Measurements from ENCODE around the gene C22orf31.

C22orf31 gene

DNA sequence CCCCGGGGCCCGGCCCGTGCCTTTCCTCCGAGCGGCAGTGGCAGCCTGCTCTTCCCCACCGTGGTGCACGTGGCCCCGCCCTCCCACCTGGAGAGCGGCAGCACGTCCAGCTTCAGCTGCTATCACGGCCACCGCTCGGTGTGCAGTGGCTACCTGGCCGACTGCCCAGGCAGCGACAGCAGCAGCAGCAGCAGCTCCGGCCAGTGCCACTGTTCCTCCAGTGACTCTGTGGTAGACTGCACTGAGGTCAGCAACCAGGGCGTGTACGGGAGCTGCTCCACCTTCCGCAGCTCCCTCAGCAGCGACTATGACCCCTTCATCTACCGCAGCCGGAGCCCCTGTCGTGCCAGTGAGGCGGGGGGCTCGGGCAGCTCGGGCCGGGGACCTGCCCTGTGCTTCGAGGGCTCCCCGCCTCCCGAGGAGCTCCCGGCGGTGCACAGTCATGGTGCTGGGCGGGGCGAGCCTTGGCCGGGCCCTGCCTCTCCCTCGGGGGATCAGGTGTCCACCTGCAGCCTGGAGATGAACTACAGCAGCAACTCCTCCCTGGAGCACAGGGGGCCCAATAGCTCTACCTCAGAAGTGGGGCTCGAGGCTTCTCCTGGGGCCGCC, 11.9 kb downstream of the C22orf31 start:
- Histone ChIP-seq H3K27ac (ENCODE audit: low read length) (no peak overlapping the region), H3K4me1 (ENCODE audit: low read length) (no peaks in the 10 kb centered on the region), H3K4me2 (ENCODE audit: low read depth, low read length) (no peak overlapping the region), H4K20me1 (ENCODE audit: insufficient read depth, low read length) (no peaks in the 10 kb centered on the region), H3K27me3 (replicated peaks; ENCODE audit: insufficient read depth, low read length) (no peaks in the 10 kb centered on the region), H2AFZ (ENCODE audit: low read length) (no peak overlapping the region), H3K36me3 (replicated peaks; ENCODE audit: insufficient read depth, low read length) (no peaks in the 10 kb centered on the region), H3K9ac (ENCODE audit: low read length) (no peak overlapping the region), H3K9me2 (replicated peaks; ENCODE audit: insufficient read depth, low read length) (no peaks in the 10 kb centered on the region), H3K79me2 (ENCODE audit: low read length) (no peaks in the 10 kb centered on the region), H3K9me3 (replicated peaks; ENCODE audit: insufficient read depth, low read length) (no peaks in the 10 kb centered on the region), H3K4me3 (ENCODE audit: low read length) (no peak overlapping the region), H3F3A (ENCODE audit: insufficient read depth, low read length) (no peaks in the 10 kb centered on the region)
- DNase-seq: no peak
- TF ChIP-seq EZH2 (optimal IDR thresholded peaks at IDR 0.05; ENCODE audit: low read depth, low read length): no peak
- TF ChIP-seq, protein P1, sequence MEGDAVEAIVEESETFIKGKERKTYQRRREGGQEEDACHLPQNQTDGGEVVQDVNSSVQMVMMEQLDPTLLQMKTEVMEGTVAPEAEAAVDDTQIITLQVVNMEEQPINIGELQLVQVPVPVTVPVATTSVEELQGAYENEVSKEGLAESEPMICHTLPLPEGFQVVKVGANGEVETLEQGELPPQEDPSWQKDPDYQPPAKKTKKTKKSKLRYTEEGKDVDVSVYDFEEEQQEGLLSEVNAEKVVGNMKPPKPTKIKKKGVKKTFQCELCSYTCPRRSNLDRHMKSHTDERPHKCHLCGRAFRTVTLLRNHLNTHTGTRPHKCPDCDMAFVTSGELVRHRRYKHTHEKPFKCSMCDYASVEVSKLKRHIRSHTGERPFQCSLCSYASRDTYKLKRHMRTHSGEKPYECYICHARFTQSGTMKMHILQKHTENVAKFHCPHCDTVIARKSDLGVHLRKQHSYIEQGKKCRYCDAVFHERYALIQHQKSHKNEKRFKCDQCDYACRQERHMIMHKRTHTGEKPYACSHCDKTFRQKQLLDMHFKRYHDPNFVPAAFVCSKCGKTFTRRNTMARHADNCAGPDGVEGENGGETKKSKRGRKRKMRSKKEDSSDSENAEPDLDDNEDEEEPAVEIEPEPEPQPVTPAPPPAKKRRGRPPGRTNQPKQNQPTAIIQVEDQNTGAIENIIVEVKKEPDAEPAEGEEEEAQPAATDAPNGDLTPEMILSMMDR (IDR thresholded peaks at IDR 0.05; ENCODE audit: low read length): no peak

DNA sequence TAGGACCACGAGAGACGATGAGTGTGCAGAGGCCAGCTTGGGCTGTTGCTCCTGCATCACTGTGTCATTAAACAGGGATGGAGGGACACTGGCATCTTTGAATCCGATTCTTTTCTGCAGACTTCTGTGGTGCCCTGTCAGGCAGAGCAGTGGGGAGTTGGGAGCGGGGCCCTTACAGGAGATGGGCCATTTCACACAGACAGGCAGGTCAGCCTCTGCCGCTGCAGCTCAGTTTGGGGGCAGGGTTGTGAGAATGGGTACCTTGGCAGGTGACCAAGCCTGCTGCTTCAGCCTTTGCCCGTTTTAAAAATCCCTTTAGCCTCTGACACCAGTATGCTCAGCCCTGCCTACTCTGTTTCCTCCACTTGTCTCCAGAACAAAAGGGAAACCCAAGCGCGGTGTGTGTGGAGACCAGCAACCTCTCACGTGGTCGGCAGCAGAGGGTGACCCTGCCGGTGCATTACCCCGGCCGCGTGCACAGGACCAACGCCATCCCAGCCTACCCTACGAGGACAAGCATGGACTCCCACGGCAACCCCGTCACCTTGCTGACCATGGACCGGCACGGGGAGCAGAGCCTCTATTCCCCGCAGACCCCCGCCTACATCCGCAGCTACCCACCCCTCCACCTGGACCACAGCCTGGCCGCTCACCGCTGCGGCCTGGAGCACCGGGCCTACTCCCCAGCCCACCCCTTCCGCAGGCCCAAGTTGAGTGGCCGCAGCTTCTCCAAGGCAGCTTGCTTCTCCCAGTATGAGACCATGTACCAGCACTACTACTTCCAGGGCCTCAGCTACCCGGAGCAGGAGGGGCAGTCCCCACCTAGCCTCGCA, 12.6 kb downstream of the C22orf31 start:
- H3K36me3 ChIP-seq (replicated peaks; ENCODE audit: insufficient read depth, low read length): no peaks in the 10 kb centered on the region

DNA sequence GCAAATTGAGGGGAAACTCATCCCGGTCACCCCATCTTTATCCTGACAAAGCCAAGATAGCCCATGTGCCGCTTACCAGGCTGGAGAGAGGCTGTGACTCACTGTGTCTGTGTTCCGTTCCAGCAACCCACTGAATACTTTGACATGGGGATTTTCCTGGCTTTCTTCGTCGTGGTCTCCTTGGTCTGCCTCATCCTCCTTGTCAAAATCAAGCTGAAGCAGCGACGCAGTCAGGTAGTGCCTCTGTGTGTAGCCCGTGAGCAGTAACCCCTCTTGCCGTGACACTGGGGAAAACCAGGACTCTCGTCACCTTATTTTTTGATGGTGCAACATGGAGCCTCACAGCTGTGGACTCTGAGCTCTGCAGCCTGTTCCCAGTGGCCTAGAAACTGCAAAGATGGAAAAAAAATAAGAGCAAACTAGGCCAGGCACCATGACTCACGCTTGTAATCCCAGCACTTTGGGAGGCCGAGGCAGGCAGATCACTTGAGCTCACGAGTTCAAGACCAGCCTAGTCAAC, 16.9 kb downstream of the C22orf31 start:
- no peak overlapping the region for H3K4me2 ChIP-seq (ENCODE audit: low read depth, low read length)
- H3K27me3 ChIP-seq (replicated peaks; ENCODE audit: insufficient read depth, low read length): no peaks in the 10 kb centered on the region
- H2AFZ ChIP-seq (ENCODE audit: low read length): no peak overlapping the region
- H3F3A ChIP-seq (ENCODE audit: insufficient read depth, low read length): no peaks in the 10 kb centered on the region
- H3K4me3 ChIP-seq (ENCODE audit: low read length): no peak overlapping the region
- no peak overlapping the region for H3K27ac ChIP-seq (ENCODE audit: low read length)
- no peaks in the 10 kb centered on the region for H3K79me2 ChIP-seq (ENCODE audit: low read length)
- H3K36me3 ChIP-seq (replicated peaks; ENCODE audit: insufficient read depth, low read length): no peaks in the 10 kb centered on the region
- H3K9ac ChIP-seq (ENCODE audit: low read length): no peak overlapping the region
- no peaks in the 10 kb centered on the region for H3K4me1 ChIP-seq (ENCODE audit: low read length)
- no peaks in the 10 kb centered on the region for H3K9me2 ChIP-seq (replicated peaks; ENCODE audit: insufficient read depth, low read length)
- no peaks in the 10 kb centered on the region for H3K9me3 ChIP-seq (replicated peaks; ENCODE audit: insufficient read depth, low read length)
- H4K20me1 ChIP-seq (ENCODE audit: insufficient read depth, low read length): no peaks in the 10 kb centered on the region
- no peak for TF ChIP-seq EZH2phosphoT487 (IDR thresholded peaks at IDR 0.05; ENCODE audit: low read length)
- TF ChIP-seq, protein P1 (IDR thresholded peaks at IDR 0.05; ENCODE audit: low read length): no peak
- no peak for TF ChIP-seq EZH2 (optimal IDR thresholded peaks at IDR 0.05; ENCODE audit: low read depth, low read length)
- DNase-seq: no peak

More for the DNA sequence above, 12.6 kb downstream of the C22orf31 start:
- Histone ChIP-seq H3K79me2 (ENCODE audit: low read length) (no peaks in the 10 kb centered on the region), H3K9me2 (replicated peaks; ENCODE audit: insufficient read depth, low read length) (no peaks in the 10 kb centered on the region), H4K20me1 (ENCODE audit: insufficient read depth, low read length) (no peaks in the 10 kb centered on the region), H3K4me3 (ENCODE audit: low read length) (no peak overlapping the region), H3K4me2 (ENCODE audit: low read depth, low read length) (no peak overlapping the region), H3K9ac (ENCODE audit: low read length) (no peak overlapping the region), H3K4me1 (ENCODE audit: low read length) (no peaks in the 10 kb centered on the region), H3K9me3 (replicated peaks; ENCODE audit: insufficient read depth, low read length) (no peaks in the 10 kb centered on the region), H2AFZ (ENCODE audit: low read length) (no peak overlapping the region), H3K27me3 (replicated peaks; ENCODE audit: insufficient read depth, low read length) (no peaks in the 10 kb centered on the region), H3F3A (ENCODE audit: insufficient read depth, low read length) (no peaks in the 10 kb centered on the region), H3K27ac (ENCODE audit: low read length) (no peak overlapping the region)
- TF ChIP-seq, protein P1 (IDR thresholded peaks at IDR 0.05; ENCODE audit: low read length): no peak
- DNase-seq: no peak

Data from MM.1S (cell line).